ENCODE data around the gene MCOLN2.
"Not testable (repeated sequence)": the region's sequence is repeated elsewhere in the genome, so short reads cannot be mapped to it uniquely, and the experiment has no call there.

The MCOLN2 gene

DNA sequence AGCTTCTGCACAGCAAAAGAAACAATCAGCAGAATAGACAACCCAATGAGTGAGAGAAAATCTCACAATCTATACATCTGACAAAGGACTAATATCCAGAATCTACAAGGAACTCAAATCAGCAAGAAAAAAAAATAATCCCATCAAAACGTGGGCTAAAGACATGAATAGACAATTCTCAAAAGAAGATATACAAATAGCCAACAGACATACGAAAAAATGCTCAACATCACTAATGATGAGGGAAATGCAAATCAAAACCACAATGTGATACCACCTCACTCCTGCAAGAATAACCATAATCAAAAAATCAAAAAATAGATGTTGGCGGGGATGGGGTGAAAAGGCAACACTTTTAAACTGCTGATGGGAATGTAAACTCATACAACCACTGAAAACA lies 10.4 kb downstream of the MCOLN2 start:
- H3K36me3 ChIP-seq (ENCODE audit: control insufficient read depth in 4 of 4, insufficient read depth in 4 of 4, low read length in 3 of 4); H3K4me1 ChIP-seq (ENCODE audit: control extremely low read depth in 1 of 4, control insufficient read depth in 4 of 4, insufficient read depth in 4 of 4, low read length in 3 of 4); CTCF ChIA-PET; H3K27me3 ChIP-seq (replicated peaks in 2 of 5; ENCODE audit: control insufficient read depth in 4 of 5, insufficient read depth in 5 of 5, low read length in 4 of 5); H3K9me3 ChIP-seq (ENCODE audit: control extremely low read depth in 1 of 5, control insufficient read depth in 4 of 5, insufficient read depth in 2 of 5, low read depth in 1 of 5, low read length in 4 of 5); DNase-seq; H3K27ac ChIP-seq (ENCODE audit: insufficient read depth in 1 of 2, low read depth in 1 of 2, low read length in 2 of 2, poor library complexity in 1 of 2, severe bottlenecking in 2 of 2); H3K4me3 ChIP-seq (ENCODE audit: control insufficient read depth in 1 of 7, extremely low read depth in 1 of 7, insufficient read depth in 4 of 7, low read depth in 2 of 7, low read length in 6 of 7); POLR2A ChIA-PET: not testable (repeated sequence)
- 100% methylated on average over 1 of the region's 3 CpGs for WGBS (ENCODE audit: insufficient coverage)

DNA sequence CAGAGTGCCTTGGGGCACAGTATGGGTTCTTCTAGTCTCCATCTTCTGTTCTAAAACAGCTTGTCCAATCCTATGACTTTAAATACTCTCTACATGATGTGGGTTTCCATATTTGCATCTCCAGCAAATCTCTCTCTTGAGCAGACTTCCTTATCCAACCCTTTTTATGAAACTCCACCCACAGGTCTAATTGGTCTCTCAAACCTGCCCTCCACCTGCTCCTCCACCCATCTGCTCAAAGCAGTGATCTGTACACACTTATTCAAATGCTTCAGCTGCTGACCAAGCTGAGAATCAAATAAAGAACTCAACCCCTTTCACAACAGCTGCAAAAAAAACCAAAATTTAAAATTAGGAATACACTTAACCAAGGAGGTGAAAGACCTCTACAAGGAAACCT lies 11.5 kb downstream of the MCOLN2 start:
- CTCF ChIA-PET: interaction anchor here (1.4 kb wide), 1 partner anchor 42 kb away, joined by 5 read pairs; no protein-coding TSS in a partner anchor
- POLR2A ChIA-PET: no interaction called here
- H3K4me1 ChIP-seq (ENCODE audit: control extremely low read depth in 1 of 4, control insufficient read depth in 4 of 4, insufficient read depth in 4 of 4, low read length in 3 of 4): peaks cover 0 to 5% (median 3%) of the 10 kb centered on the region in 4 experiments
- H3K9me3 ChIP-seq (ENCODE audit: control extremely low read depth in 1 of 5, control insufficient read depth in 4 of 5, insufficient read depth in 2 of 5, low read depth in 1 of 5, low read length in 4 of 5): no peaks in the 10 kb centered on the region
- no peaks in the 10 kb centered on the region for H3K27me3 ChIP-seq (replicated peaks in 2 of 5; ENCODE audit: control insufficient read depth in 4 of 5, insufficient read depth in 5 of 5, low read length in 4 of 5)
- no peak for DNase-seq
- H3K4me3 ChIP-seq (ENCODE audit: control insufficient read depth in 1 of 7, extremely low read depth in 1 of 7, insufficient read depth in 4 of 7, low read depth in 2 of 7, low read length in 6 of 7): no peak overlapping the region
- no peak overlapping the region for H3K27ac ChIP-seq (ENCODE audit: insufficient read depth in 1 of 2, low read depth in 1 of 2, low read length in 2 of 2, poor library complexity in 1 of 2, severe bottlenecking in 2 of 2)
- H3K36me3 ChIP-seq (ENCODE audit: control insufficient read depth in 4 of 4, insufficient read depth in 4 of 4, low read length in 3 of 4): no peaks in the 10 kb centered on the region

DNA sequence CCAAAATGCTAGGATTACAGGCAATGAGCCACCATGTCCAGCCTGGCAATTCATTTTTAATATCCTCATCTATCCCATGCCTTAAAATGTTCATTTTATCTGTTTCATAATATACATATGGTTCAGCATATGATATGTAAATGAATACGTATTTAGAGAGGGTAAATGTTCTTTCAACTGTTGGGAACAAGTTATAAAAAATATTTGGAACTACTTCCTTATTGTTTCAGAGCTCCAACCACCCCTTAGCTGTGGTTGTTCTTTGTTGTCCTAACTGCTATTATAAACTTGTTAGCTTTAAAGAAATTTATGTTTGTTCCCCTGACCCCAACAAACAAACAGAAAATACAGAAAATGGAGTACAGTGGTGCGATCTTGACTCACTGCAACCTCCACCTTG lies 14.5 kb downstream of the MCOLN2 start:
- ChIA-PET POLR2A (interaction anchor here (0.7 kb wide), 1 partner anchor 12 kb away, joined by 5 read pairs; no protein-coding TSS in a partner anchor), CTCF (no interaction called here)
- Histone ChIP-seq H3K36me3 (ENCODE audit: control insufficient read depth in 4 of 4, insufficient read depth in 4 of 4, low read length in 3 of 4) (no peaks in the 10 kb centered on the region), H3K4me1 (ENCODE audit: control extremely low read depth in 1 of 4, control insufficient read depth in 4 of 4, insufficient read depth in 4 of 4, low read length in 3 of 4) (no peaks in the 10 kb centered on the region), H3K9me3 (ENCODE audit: control extremely low read depth in 1 of 5, control insufficient read depth in 4 of 5, insufficient read depth in 2 of 5, low read depth in 1 of 5, low read length in 4 of 5) (peaks cover 0 to 2% (median 0%) of the 10 kb centered on the region in 5 experiments), H3K4me3 (ENCODE audit: control insufficient read depth in 1 of 7, extremely low read depth in 1 of 7, insufficient read depth in 4 of 7, low read depth in 2 of 7, low read length in 6 of 7) (no peak overlapping the region), H3K27me3 (replicated peaks in 2 of 5; ENCODE audit: control insufficient read depth in 4 of 5, insufficient read depth in 5 of 5, low read length in 4 of 5) (no peaks in the 10 kb centered on the region), H3K27ac (ENCODE audit: insufficient read depth in 1 of 2, low read depth in 1 of 2, low read length in 2 of 2, poor library complexity in 1 of 2, severe bottlenecking in 2 of 2) (no peak overlapping the region)
- no CpG with 5 or more reads among the region's 2 CpGs for WGBS (ENCODE audit: insufficient coverage)
- DNase-seq: no peak

DNA sequence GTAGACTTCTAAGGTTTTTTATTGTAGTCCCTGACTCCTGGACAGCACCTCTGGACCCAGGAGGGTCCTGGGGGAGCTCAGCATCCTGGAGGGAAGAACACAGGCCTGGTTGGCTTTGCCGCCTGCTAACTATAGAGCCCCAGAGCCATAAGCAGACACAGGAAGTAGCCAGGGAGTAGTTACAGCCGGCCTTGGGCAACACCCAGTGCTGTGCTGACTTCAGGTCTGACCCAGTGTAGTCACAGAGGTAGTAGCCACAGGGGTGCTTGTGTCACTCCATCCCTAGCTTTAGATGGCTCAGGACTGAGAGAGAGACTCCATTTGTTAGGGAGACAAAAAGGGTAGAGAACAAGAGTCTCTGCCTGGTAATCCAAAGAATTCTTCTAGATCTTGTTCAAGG lies 21.9 kb downstream of the MCOLN2 start:
- Histone ChIP-seq H3K4me1 (ENCODE audit: control extremely low read depth in 1 of 4, control insufficient read depth in 4 of 4, insufficient read depth in 4 of 4, low read length in 3 of 4) (no peaks in the 10 kb centered on the region), H3K27ac (ENCODE audit: insufficient read depth in 1 of 2, low read depth in 1 of 2, low read length in 2 of 2, poor library complexity in 1 of 2, severe bottlenecking in 2 of 2) (no peak overlapping the region), H3K4me3 (ENCODE audit: control insufficient read depth in 1 of 7, extremely low read depth in 1 of 7, insufficient read depth in 4 of 7, low read depth in 2 of 7, low read length in 6 of 7) (no peak overlapping the region), H3K36me3 (ENCODE audit: control insufficient read depth in 4 of 4, insufficient read depth in 4 of 4, low read length in 3 of 4) (no peaks in the 10 kb centered on the region), H3K27me3 (replicated peaks in 2 of 5; ENCODE audit: control insufficient read depth in 4 of 5, insufficient read depth in 5 of 5, low read length in 4 of 5) (no peaks in the 10 kb centered on the region), H3K9me3 (ENCODE audit: control extremely low read depth in 1 of 5, control insufficient read depth in 4 of 5, insufficient read depth in 2 of 5, low read depth in 1 of 5, low read length in 4 of 5) (peaks cover 0 to 2% (median 0%) of the 10 kb centered on the region in 5 experiments)
- 91% methylated on average over 2 of the region's 2 CpGs for WGBS (ENCODE audit: insufficient coverage)
- POLR2A ChIA-PET: no interaction called here
- CTCF ChIA-PET: interaction anchor here (2.0 kb wide), 1 partner anchor 30 kb away, joined by 6 read pairs; no protein-coding TSS in a partner anchor
- DNase-seq: no peak

DNA sequence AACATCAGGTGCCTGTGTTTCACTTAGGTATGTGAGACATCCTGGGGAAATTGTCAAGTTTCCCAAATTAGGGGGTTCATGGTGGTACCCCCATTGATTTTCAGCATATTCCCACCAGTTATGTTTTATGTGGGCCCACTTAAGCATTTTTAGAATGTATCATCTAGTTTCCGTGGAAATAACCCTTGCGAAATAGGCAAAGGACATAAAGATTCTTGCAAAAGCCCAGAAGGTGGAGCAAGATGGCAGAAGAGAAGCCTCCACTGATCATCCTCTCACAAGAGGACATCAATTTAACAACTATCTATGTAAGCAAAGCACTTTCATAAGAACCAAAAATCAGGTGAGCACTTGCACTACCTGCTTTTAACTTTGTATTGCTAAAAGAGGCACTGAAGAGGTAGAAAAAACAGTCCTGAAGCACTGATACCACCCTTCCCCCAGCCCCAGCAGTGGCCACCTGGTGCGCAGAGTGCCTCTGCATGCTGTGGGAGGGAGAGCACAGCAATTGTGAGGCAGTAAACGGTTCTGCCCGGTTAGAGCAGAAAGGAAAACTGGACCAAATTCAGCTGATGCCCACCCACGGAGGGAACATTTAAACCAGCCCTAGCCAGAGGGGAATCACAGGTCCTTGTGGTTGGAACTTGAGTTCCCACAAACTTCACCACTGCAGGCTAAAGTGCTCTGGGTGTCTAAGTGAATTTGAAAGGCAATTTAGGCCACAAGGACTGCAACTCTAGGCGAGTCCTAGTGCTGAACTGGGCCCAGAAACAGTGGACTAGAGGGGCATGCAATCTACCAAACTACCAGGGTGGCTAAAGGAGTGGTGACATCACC lies 23.2 kb downstream of the MCOLN2 start:
- H3K9me3 ChIP-seq (ENCODE audit: control extremely low read depth in 1 of 5, control insufficient read depth in 4 of 5, insufficient read depth in 2 of 5, low read depth in 1 of 5, low read length in 4 of 5): peaks cover 0 to 1% (median 0%) of the 10 kb centered on the region in 5 experiments
- no peaks in the 10 kb centered on the region for H3K4me1 ChIP-seq (ENCODE audit: control extremely low read depth in 1 of 4, control insufficient read depth in 4 of 4, insufficient read depth in 4 of 4, low read length in 3 of 4)
- no peak overlapping the region for H3K4me3 ChIP-seq (ENCODE audit: control insufficient read depth in 1 of 7, extremely low read depth in 1 of 7, insufficient read depth in 4 of 7, low read depth in 2 of 7, low read length in 6 of 7)
- DNase-seq: peak in 2 of 3 donors; percentile 20 to 34
- H3K27me3 ChIP-seq (replicated peaks in 2 of 5; ENCODE audit: control insufficient read depth in 4 of 5, insufficient read depth in 5 of 5, low read length in 4 of 5): no peaks in the 10 kb centered on the region
- H3K27ac ChIP-seq (ENCODE audit: insufficient read depth in 1 of 2, low read depth in 1 of 2, low read length in 2 of 2, poor library complexity in 1 of 2, severe bottlenecking in 2 of 2): no peak overlapping the region
- POLR2A ChIA-PET: no interaction called here
- CTCF ChIA-PET: interaction anchor here (2.2 kb wide), 1 partner anchor 25 kb away, joined by 5 read pairs; no protein-coding TSS in a partner anchor
- no peaks in the 10 kb centered on the region for H3K36me3 ChIP-seq (ENCODE audit: control insufficient read depth in 4 of 4, insufficient read depth in 4 of 4, low read length in 3 of 4)
- 93% methylated on average over 6 of the region's 7 CpGs for WGBS (ENCODE audit: insufficient coverage)

DNA sequence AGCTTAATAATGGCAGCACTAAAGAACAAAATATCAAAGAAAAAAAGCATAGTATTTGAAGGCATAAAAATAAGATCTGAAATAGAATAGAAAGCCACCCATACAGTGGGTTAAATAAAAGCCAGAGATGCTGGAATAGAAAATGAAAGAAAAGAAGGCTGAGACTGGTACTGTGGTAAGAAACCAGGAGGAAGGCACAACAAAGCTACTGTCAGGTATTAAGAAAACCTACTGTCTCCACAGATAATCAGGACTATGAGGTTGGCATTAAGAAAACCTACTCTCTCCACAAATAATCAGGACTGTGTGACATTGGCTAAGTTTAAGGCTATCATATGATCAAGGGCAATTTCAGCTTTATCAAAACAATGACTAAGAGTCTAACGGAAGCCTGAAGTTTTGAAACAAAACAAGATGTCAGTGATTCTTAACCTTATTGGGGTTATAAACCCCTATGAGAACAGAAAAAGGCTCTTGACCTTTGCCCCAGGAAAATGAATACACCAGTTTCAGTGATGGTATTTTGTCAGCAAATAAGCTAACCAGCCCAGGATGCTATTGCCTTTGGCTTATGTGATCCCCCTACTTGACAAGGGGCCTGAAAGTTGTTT lies 24.4 kb downstream of the MCOLN2 start:
- Histone ChIP-seq H3K9me3 (ENCODE audit: control extremely low read depth in 1 of 5, control insufficient read depth in 4 of 5, insufficient read depth in 2 of 5, low read depth in 1 of 5, low read length in 4 of 5) (peaks cover 0 to 1% (median 0%) of the 10 kb centered on the region in 5 experiments), H3K27me3 (replicated peaks in 2 of 5; ENCODE audit: control insufficient read depth in 4 of 5, insufficient read depth in 5 of 5, low read length in 4 of 5) (no peaks in the 10 kb centered on the region), H3K36me3 (ENCODE audit: control insufficient read depth in 4 of 4, insufficient read depth in 4 of 4, low read length in 3 of 4) (no peaks in the 10 kb centered on the region), H3K4me3 (ENCODE audit: control insufficient read depth in 1 of 7, extremely low read depth in 1 of 7, insufficient read depth in 4 of 7, low read depth in 2 of 7, low read length in 6 of 7) (no peak overlapping the region), H3K4me1 (ENCODE audit: control extremely low read depth in 1 of 4, control insufficient read depth in 4 of 4, insufficient read depth in 4 of 4, low read length in 3 of 4) (no peaks in the 10 kb centered on the region), H3K27ac (ENCODE audit: insufficient read depth in 1 of 2, low read depth in 1 of 2, low read length in 2 of 2, poor library complexity in 1 of 2, severe bottlenecking in 2 of 2) (no peak overlapping the region)
- ChIA-PET POLR2A (interaction anchor here (0.7 kb wide), 1 partner anchor 168 kb away, joined by 4 read pairs; no protein-coding TSS in a partner anchor), CTCF (interaction anchor here (0.9 to 2.2 kb wide), 4 partner anchors 14 to 27 kb away, joined by 3 to 8 read pairs (median 6); no protein-coding TSS in a partner anchor)
- WGBS (ENCODE audit: insufficient coverage): 71% methylated on average over 1 of the region's 1 CpG
- no peak for DNase-seq

- ChIA-PET POLR2A (interaction anchor here (0.7 kb wide), 1 partner anchor 167 kb away, joined by 4 read pairs; no protein-coding TSS in a partner anchor), CTCF (interaction anchor here (0.5 to 2.2 kb wide), 5 partner anchors 13 to 285 kb away, joined by 3 to 8 read pairs (median 5); no protein-coding TSS in a partner anchor)
- H3K36me3 ChIP-seq (ENCODE audit: control insufficient read depth in 4 of 4, insufficient read depth in 4 of 4, low read length in 3 of 4): no peaks in the 10 kb centered on the region
- H3K4me3 ChIP-seq (ENCODE audit: control insufficient read depth in 1 of 7, extremely low read depth in 1 of 7, insufficient read depth in 4 of 7, low read depth in 2 of 7, low read length in 6 of 7): no peak overlapping the region
- no peaks in the 10 kb centered on the region for H3K4me1 ChIP-seq (ENCODE audit: control extremely low read depth in 1 of 4, control insufficient read depth in 4 of 4, insufficient read depth in 4 of 4, low read length in 3 of 4)
- DNase-seq: no peak
- H3K27me3 ChIP-seq (replicated peaks in 2 of 5; ENCODE audit: control insufficient read depth in 4 of 5, insufficient read depth in 5 of 5, low read length in 4 of 5): no peaks in the 10 kb centered on the region
- H3K9me3 ChIP-seq (ENCODE audit: control extremely low read depth in 1 of 5, control insufficient read depth in 4 of 5, insufficient read depth in 2 of 5, low read depth in 1 of 5, low read length in 4 of 5): peaks cover 0 to 1% (median 0%) of the 10 kb centered on the region in 5 experiments
- no peak overlapping the region for H3K27ac ChIP-seq (ENCODE audit: insufficient read depth in 1 of 2, low read depth in 1 of 2, low read length in 2 of 2, poor library complexity in 1 of 2, severe bottlenecking in 2 of 2)
- WGBS (ENCODE audit: insufficient coverage): no CpG with 5 or more reads among the region's 2 CpGs
Observed at GRCh38 chr1:84971957-84972356, 25.0 kb downstream of the MCOLN2 start.

Measured in common myeloid progenitor, CD34-positive (primary cell).